KG1 (cell line): ENCODE data around the gene NUP88.
"Not testable (repeated sequence)": the region's sequence is repeated elsewhere in the genome, so short reads cannot be mapped to it uniquely, and the experiment has no call there.

ENCODE experiments used
- DNase-seq: peaks from one replicate; lab custom pipeline; 2025; lab: John Stamatoyannopoulos, UW

Gene NUP88

GRCh38 chr17:5419356-5419958, at the start of gene NUP88:
NUP88 (minus strand) TSS chr17:5419662; CDS start chr17:5419650, 12 bp downstream.
- DNase-seq = peak; percentile 68

GRCh38 chr17:5468075-5468473, 48.6 kb upstream of the NUP88 start:
- no peak for DNase-seq

GRCh38 chr17:5467416-5467815, 48.0 kb upstream of the NUP88 start:
- DNase-seq = no peak

- no peak for DNase-seq
These were observed 46.8 kb upstream of the NUP88 start for GRCh38 chr17:5466295-5466694.

GRCh38 chr17:5464717-5465507, 45.5 kb upstream of the NUP88 start:
- no peak for DNase-seq

- DNase-seq = no peak
These were observed 27.3 kb upstream of the NUP88 start for GRCh38 chr17:5446786-5447185.

GRCh38 chr17:5444209-5444608, 24.7 kb upstream of the NUP88 start:
- DNase-seq = no peak

GRCh38 chr17:5443728-5444127, 24.3 kb upstream of the NUP88 start:
- DNase-seq = no peak

GRCh38 chr17:5439446-5439764, 19.9 kb upstream of the NUP88 start:
- no peak for DNase-seq

GRCh38 chr17:5438716-5439445, 19.4 kb upstream of the NUP88 start, which contains the start of gene C1QBP:
C1QBP (minus strand) TSS chr17:5439155; CDS start chr17:5439073, 82 bp downstream.
- peak; percentile 68 for DNase-seq

- no peak for DNase-seq
These were observed 18.4 kb upstream of the NUP88 start for GRCh38 chr17:5437721-5438317.

GRCh38 chr17:5435781-5436315, 16.4 kb upstream of the NUP88 start:
- DNase-seq = not testable (repeated sequence)

GRCh38 chr17:5434984-5435383, 15.5 kb upstream of the NUP88 start:
- no peak for DNase-seq

GRCh38 chr17:5431949-5432556, 12.6 kb upstream of the NUP88 start:
- no peak for DNase-seq

- not testable (repeated sequence) for DNase-seq
These were observed 11.8 kb upstream of the NUP88 start for GRCh38 chr17:5431234-5431633.

GRCh38 chr17:5430413-5430999, 11.0 kb upstream of the NUP88 start:
- DNase-seq = no peak

GRCh38 chr17:5429191-5429887, 9.9 kb upstream of the NUP88 start:
- DNase-seq = no peak

GRCh38 chr17:5425826-5426225, 6.4 kb upstream of the NUP88 start:
- DNase-seq = no peak

- no peak for DNase-seq
These were observed 5.4 kb upstream of the NUP88 start for GRCh38 chr17:5424909-5425308.

- no peak for DNase-seq
These were observed 3.0 kb upstream of the NUP88 start for GRCh38 chr17:5422505-5422904.
